SK-N-SH (cell line): Measurements from ENCODE around the gene CLASP1. TPM values are rescaled to one million over a fixed set of nuclear protein-coding genes. Genes with fewer than 3 reads are reported as not detected.

ENCODE experiments used
- CTCF ChIA-PET: fragments of 300-600, 350-600 bp; formaldehyde crosslinking; extraction: SDS; loops from one replicate; lab custom pipeline; 2021; lab: Yijun Ruan, JAX
- POLR2A ChIA-PET: fragments of 350-600 bp; sonication (Branson Sonifier 250); formaldehyde crosslinking; extraction: SDS; loops from one replicate; lab custom pipeline; 2020; ENCODE audit warnings: antibody characterized with exemption, inconsistent platforms; lab: Yijun Ruan, JAX
- DNase-seq: peaks from one replicate; pipeline ENCODE4 v3.0.0; 2012
- H2AFZ ChIP-seq: fragments of 200-600 bp; sonication (generic); 2 replicates; pipeline ENCODE4 v1.8.1; 2016; ENCODE audit warnings: antibody characterized with exemption, mild to moderate bottlenecking, low read depth
- H3F3A ChIP-seq: fragments of 200-600 bp; sonication (generic); replicated peaks from 2 replicates; pipeline ENCODE3; 2016; ENCODE audit warnings: antibody characterized with exemption, mild to moderate bottlenecking; ENCODE audit not compliant: insufficient read depth
- H3K27ac ChIP-seq, 2 experiments: fragments of 200-500 bp in 1 of 2; fragments of 200-600 bp in 1 of 2; sonication (Bioruptor generic) in 1 of 2; sonication (generic), shearing (Covaris generic) in 1 of 2; 2 replicates each; pipeline versions ENCODE4 v1.5.1 to v1.6.1; 2014 to 2016; ENCODE audit warnings: low read depth in 2 of 2, inconsistent platforms in 1 of 2, low read length in 1 of 2, mild to moderate bottlenecking in 1 of 2, mixed read lengths in 1 of 2
- H3K27me3 ChIP-seq: fragments of 200-600 bp; sonication (generic), shearing (Covaris generic); 2 replicates; pipeline ENCODE4 v1.6.1; 2016; ENCODE audit warnings: mixed run types; ENCODE audit not compliant: insufficient read depth
- H3K36me3 ChIP-seq, 2 experiments: fragments of 200-500 bp in 1 of 2; fragments of 200-600 bp in 1 of 2; sonication (Bioruptor generic) in 1 of 2; sonication (generic) in 1 of 2; replicated peaks in 1 of 2; 2 replicates each; pipeline versions ENCODE3 to v1.5.1; 2014 to 2016; ENCODE audit warnings: low read length in 1 of 2, mild to moderate bottlenecking in 1 of 2; ENCODE audit not compliant: insufficient read depth in 2 of 2, control insufficient read depth in 1 of 2
- H3K4me1 ChIP-seq, 2 experiments: fragments of 200-500 bp in 1 of 2; fragments of 200-600 bp in 1 of 2; sonication (Bioruptor generic) in 1 of 2; sonication (generic), shearing (Covaris generic) in 1 of 2; 2 replicates each; pipeline versions ENCODE4 v1.5.1 to v1.6.1; 2014 to 2016; ENCODE audit warnings: low read depth in 1 of 2, low read length in 1 of 2, mixed run types in 1 of 2; ENCODE audit not compliant: insufficient read depth in 2 of 2, control insufficient read depth in 1 of 2
- H3K4me2 ChIP-seq: fragments of 200-600 bp; sonication (generic), shearing (Covaris generic); 2 replicates; pipeline ENCODE4 v1.6.1; 2017; ENCODE audit warnings: mixed run types
- H3K4me3 ChIP-seq, 2 experiments: fragments of 200-500 bp in 1 of 2; fragments of 200-600 bp in 1 of 2; sonication (Bioruptor generic) in 1 of 2; sonication (generic), shearing (Covaris generic) in 1 of 2; 2 replicates each; pipeline versions ENCODE4 v1.5.1 to v1.8.1; 2014 to 2016; ENCODE audit warnings: low read depth in 2 of 2, inconsistent platforms in 1 of 2, low read length in 1 of 2, mild to moderate bottlenecking in 1 of 2, mixed read lengths in 1 of 2, moderate library complexity in 1 of 2
- H3K79me2 ChIP-seq: fragments of 200-600 bp; sonication (generic); 2 replicates; pipeline ENCODE4 v1.8.1; 2017; ENCODE audit warnings: mild to moderate bottlenecking; ENCODE audit not compliant: insufficient read depth
- H3K9ac ChIP-seq: fragments of 200-600 bp; sonication (generic); 2 replicates; pipeline ENCODE4 v1.6.1; 2017; ENCODE audit warnings: mixed run types
- H3K9me2 ChIP-seq: fragments of 200-600 bp; sonication (generic); 2 replicates; pipeline ENCODE4 v1.6.1; 2017; ENCODE audit warnings: mixed run types
- H3K9me3 ChIP-seq: fragments of 200-600 bp; sonication (generic); 2 replicates; pipeline ENCODE4 v1.6.1; 2017; ENCODE audit warnings: mixed run types, mild to moderate bottlenecking, moderate library complexity
- H4K20me1 ChIP-seq: fragments of 200-600 bp; sonication (generic); 2 replicates; pipeline ENCODE4 v1.6.1; 2017; ENCODE audit warnings: mild to moderate bottlenecking, mixed run types; ENCODE audit not compliant: insufficient read depth
- CHD2 ChIP-seq: fragments of 150-350 bp; IDR thresholded peaks from 2 replicates; pipeline ENCODE4 v1.6.1; 2018; ENCODE audit warnings: low read length; ENCODE audit not compliant: partially characterized antibody
- FOXJ3 ChIP-seq: sonication (generic); formaldehyde crosslinking; IDR thresholded peaks from 2 replicates; pipeline ENCODE4 v1.5.1; 2020; ENCODE audit warnings: mild to moderate bottlenecking, missing genetic modification reagents
- JUND ChIP-seq: IDR thresholded peaks from 2 replicates; pipeline ENCODE4 v1.4.0; 2012
- MEF2A ChIP-seq: IDR thresholded peaks from 2 replicates; pipeline ENCODE4 v1.4.0; 2012; ENCODE audit warnings: low read depth, borderline replicate concordance
- NFIC ChIP-seq: IDR thresholded peaks from 2 replicates; pipeline ENCODE4 v1.4.0; 2012; ENCODE audit warnings: borderline replicate concordance
- NRF1 ChIP-seq: IDR thresholded peaks from 2 replicates; pipeline ENCODE4 v1.6.1; 2012; ENCODE audit warnings: low read depth, mild to moderate bottlenecking, low read length
- PBX3 ChIP-seq: IDR thresholded peaks from 2 replicates; pipeline ENCODE4; 2012
- SMC3 ChIP-seq: IDR thresholded peaks from 2 replicates; pipeline ENCODE4 v1.6.1; 2012; ENCODE audit warnings: low read depth, low read length, improper control_type of control experiment
- TAF1 ChIP-seq: IDR thresholded peaks from 2 replicates; pipeline ENCODE4 v1.6.1; 2012; ENCODE audit warnings: low read depth, mild to moderate bottlenecking, low read length, moderate library complexity, borderline replicate concordance
- TCF12 ChIP-seq: IDR thresholded peaks from 2 replicates; pipeline ENCODE4 v1.4.0; 2012
- TEAD4 ChIP-seq: IDR thresholded peaks from 2 replicates; pipeline ENCODE4 v1.4.0; 2012; ENCODE audit warnings: mild to moderate bottlenecking, borderline replicate concordance; ENCODE audit not compliant: insufficient read depth
- YY1 ChIP-seq: IDR thresholded peaks from 2 replicates; pipeline ENCODE4 v1.4.0; 2012; ENCODE audit warnings: low read depth, mild to moderate bottlenecking
- WGBS: methylation state at CpG from one replicate; pipeline ENCODE4 v1.1.6; 2017; ENCODE audit warnings: low lambda C conversion rate; 5-methylcytosine and 5-hydroxymethylcytosine counted together
- polyA plus RNA-seq, 3 experiments: library from polyadenylated mRNA; depleted of rRNA; stranded (reverse); fragments of >200 nt; gene quantifications; 2 replicates each; pipeline ENCODE4 v1.2.3, GENCODE V29; 2012
- TF ChIP-seq, protein P1 (sequence below): fragments of 200-600 bp; sonication (generic); IDR thresholded peaks from 2 replicates; pipeline ENCODE4 v1.6.1; 2017; ENCODE audit warnings: antibody characterized with exemption, mild to moderate bottlenecking, moderate library complexity
- TF ChIP-seq, protein P2 (sequence below): IDR thresholded peaks from 2 replicates; pipeline ENCODE4 v1.4.0; 2012; ENCODE audit warnings: low read depth, borderline replicate concordance

CLASP1 gene
- polyA plus RNA-seq, 1 of the 3 experiments (the other 2 are of a cell fraction), result 4.9 TPM

- TF ChIP-seq, protein P1, sequence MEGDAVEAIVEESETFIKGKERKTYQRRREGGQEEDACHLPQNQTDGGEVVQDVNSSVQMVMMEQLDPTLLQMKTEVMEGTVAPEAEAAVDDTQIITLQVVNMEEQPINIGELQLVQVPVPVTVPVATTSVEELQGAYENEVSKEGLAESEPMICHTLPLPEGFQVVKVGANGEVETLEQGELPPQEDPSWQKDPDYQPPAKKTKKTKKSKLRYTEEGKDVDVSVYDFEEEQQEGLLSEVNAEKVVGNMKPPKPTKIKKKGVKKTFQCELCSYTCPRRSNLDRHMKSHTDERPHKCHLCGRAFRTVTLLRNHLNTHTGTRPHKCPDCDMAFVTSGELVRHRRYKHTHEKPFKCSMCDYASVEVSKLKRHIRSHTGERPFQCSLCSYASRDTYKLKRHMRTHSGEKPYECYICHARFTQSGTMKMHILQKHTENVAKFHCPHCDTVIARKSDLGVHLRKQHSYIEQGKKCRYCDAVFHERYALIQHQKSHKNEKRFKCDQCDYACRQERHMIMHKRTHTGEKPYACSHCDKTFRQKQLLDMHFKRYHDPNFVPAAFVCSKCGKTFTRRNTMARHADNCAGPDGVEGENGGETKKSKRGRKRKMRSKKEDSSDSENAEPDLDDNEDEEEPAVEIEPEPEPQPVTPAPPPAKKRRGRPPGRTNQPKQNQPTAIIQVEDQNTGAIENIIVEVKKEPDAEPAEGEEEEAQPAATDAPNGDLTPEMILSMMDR, result no peak
- TF ChIP-seq SMC3, result no peak
- TF ChIP-seq FOXJ3 (CRISPR knock-in tag), result no peak
- no peak for TF ChIP-seq TEAD4
- TF ChIP-seq PBX3, result no peak
- TF ChIP-seq TAF1, result no peak
- no peak for TF ChIP-seq MEF2A
- no peak for TF ChIP-seq NRF1
- TF ChIP-seq, protein P2, sequence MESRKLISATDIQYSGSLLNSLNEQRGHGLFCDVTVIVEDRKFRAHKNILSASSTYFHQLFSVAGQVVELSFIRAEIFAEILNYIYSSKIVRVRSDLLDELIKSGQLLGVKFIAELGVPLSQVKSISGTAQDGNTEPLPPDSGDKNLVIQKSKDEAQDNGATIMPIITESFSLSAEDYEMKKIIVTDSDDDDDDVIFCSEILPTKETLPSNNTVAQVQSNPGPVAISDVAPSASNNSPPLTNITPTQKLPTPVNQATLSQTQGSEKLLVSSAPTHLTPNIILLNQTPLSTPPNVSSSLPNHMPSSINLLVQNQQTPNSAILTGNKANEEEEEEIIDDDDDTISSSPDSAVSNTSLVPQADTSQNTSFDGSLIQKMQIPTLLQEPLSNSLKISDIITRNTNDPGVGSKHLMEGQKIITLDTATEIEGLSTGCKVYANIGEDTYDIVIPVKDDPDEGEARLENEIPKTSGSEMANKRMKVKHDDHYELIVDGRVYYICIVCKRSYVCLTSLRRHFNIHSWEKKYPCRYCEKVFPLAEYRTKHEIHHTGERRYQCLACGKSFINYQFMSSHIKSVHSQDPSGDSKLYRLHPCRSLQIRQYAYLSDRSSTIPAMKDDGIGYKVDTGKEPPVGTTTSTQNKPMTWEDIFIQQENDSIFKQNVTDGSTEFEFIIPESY, result no peak
Observed at GRCh38 chr2:121293450-121294325, 355.6 kb downstream of the CLASP1 start (continued).

DNA sequence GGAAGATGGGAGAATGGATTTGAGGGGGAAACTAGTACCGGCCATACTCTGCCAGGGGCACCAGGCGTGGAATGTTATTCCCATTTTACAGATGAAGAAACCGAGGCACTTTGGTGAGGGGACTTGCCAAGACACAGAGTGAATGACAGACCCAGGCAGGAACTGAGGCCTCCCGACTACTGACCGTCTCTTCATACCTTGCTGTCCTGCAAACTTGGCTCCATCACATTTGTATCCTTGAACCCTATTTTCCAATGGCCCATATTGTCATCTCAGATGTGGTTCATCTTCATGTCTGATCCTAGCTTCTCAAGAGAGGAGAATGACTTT is 358.0 kb downstream of the CLASP1 start:
- H3K9ac ChIP-seq, result no peak overlapping the region
- H3K9me2 ChIP-seq, result no peaks in the 10 kb centered on the region
- H4K20me1 ChIP-seq, result no peaks in the 10 kb centered on the region
- no peaks in the 10 kb centered on the region for H3K36me3 ChIP-seq
- no peak overlapping the region for H3K4me3 ChIP-seq
- no peak overlapping the region for H3K4me2 ChIP-seq
- no peaks in the 10 kb centered on the region for H3K79me2 ChIP-seq
- H2AFZ ChIP-seq, result no peak overlapping the region
- no peaks in the 10 kb centered on the region for H3K9me3 ChIP-seq
- no peak for DNase-seq
- no peaks in the 10 kb centered on the region for H3F3A ChIP-seq
- no peaks in the 10 kb centered on the region for H3K4me1 ChIP-seq
- ChIA-PET POLR2A (no interaction called here), CTCF (no interaction called here)
- H3K27ac ChIP-seq, result no peak overlapping the region
- H3K27me3 ChIP-seq, result peaks cover 1% of the 10 kb centered on the region; the same call in 1 of the 2 replicates
- WGBS, result 67% methylated on average over 5 of the region's 5 CpGs
- TF ChIP-seq NFIC (no peak), JUND (no peak), CHD2 (no peak), YY1 (no peak), TCF12 (no peak)
